Keratinocyte (primary cell): ENCODE data around the gene TMPRSS13.

Experiments used
- CTCF ChIP-seq, 3 experiments: IDR thresholded peaks in 1 of 3; conservative IDR thresholded peaks in 1 of 3; optimal IDR thresholded peaks in 1 of 3; 2 replicates in 2 of 3; 3 replicates in 1 of 3; pipeline versions ENCODE3 to v1.5.1; 2011; ENCODE audit warnings: low read length in 3 of 3, mild to moderate bottlenecking in 3 of 3, moderate library complexity in 2 of 3, control low read depth in 1 of 3, inconsistent platforms in 1 of 3; ENCODE audit not compliant: insufficient read depth in 2 of 3; ENCODE audit errors: extremely low read depth in 1 of 3
- EZH2 ChIP-seq: IDR thresholded peaks from one replicate; pipeline ENCODE4 v1.6.1; 2012; ENCODE audit warnings: inconsistent platforms, mild to moderate bottlenecking, low read length, moderate library complexity

GRCh38 chr11:117881217-117881616 lies 48.0 kb downstream of the TMPRSS13 start:
- TF ChIP-seq CTCF (optimal IDR thresholded peaks at IDR 0.05 in 1 of 3, IDR thresholded peaks at IDR 0.05 in 1 of 3, conservative IDR thresholded peaks at IDR 0.05 in 1 of 3; ENCODE audit: extremely low read depth in 1 of 3, insufficient read depth in 2 of 3, low read length in 3 of 3) (no peak), EZH2 (no peak)
